Measurements from ENCODE around the gene VARS2.
A peak's percentile ranks its signal among the peaks of the same experiment; 100 is the strongest.
"Not testable (repeated sequence)": the region's sequence is repeated elsewhere in the genome, so short reads cannot be mapped to it uniquely, and the experiment has no call there.

Gene VARS2

GRCh38 chr6:30894935-30895334 is 19.1 kb upstream of the VARS2 start:
- no peak overlapping the region for H3K4me3 ChIP-seq (ENCODE audit: low read depth, low read length)
- no peak overlapping the region for H3K9ac ChIP-seq (ENCODE audit: low read depth, low read length)
- H3K27me3 ChIP-seq (ENCODE audit: control insufficient read depth, insufficient read depth, low read length): no peaks in the 10 kb centered on the region
- H3K4me1 ChIP-seq (ENCODE audit: control insufficient read depth, insufficient read depth, low read length): peaks cover 2% of the 10 kb centered on the region
- H3K36me3 ChIP-seq (ENCODE audit: control insufficient read depth, insufficient read depth, low read length): peaks cover 87% of the 10 kb centered on the region
- H3K9me3 ChIP-seq (ENCODE audit: control insufficient read depth, insufficient read depth, low read length): no peaks in the 10 kb centered on the region

- Histone ChIP-seq H3K27me3 (ENCODE audit: control insufficient read depth, insufficient read depth, low read length) (no peaks in the 10 kb centered on the region), H3K9ac (ENCODE audit: low read depth, low read length) (no peak overlapping the region), H3K4me3 (ENCODE audit: low read depth, low read length) (no peak overlapping the region), H3K9me3 (ENCODE audit: control insufficient read depth, insufficient read depth, low read length) (no peaks in the 10 kb centered on the region), H3K4me1 (ENCODE audit: control insufficient read depth, insufficient read depth, low read length) (peaks cover 2% of the 10 kb centered on the region), H3K36me3 (ENCODE audit: control insufficient read depth, insufficient read depth, low read length) (peaks cover 83% of the 10 kb centered on the region)
Observed at GRCh38 chr6:30895343-30895742, 18.7 kb upstream of the VARS2 start.

- no peaks in the 10 kb centered on the region for H3K9me3 ChIP-seq (ENCODE audit: control insufficient read depth, insufficient read depth, low read length)
- H3K36me3 ChIP-seq (ENCODE audit: control insufficient read depth, insufficient read depth, low read length): peaks cover 71% of the 10 kb centered on the region
- H3K9ac ChIP-seq (ENCODE audit: low read depth, low read length): no peak overlapping the region
- H3K27me3 ChIP-seq (ENCODE audit: control insufficient read depth, insufficient read depth, low read length): no peaks in the 10 kb centered on the region
- H3K4me1 ChIP-seq (ENCODE audit: control insufficient read depth, insufficient read depth, low read length): peaks cover 2% of the 10 kb centered on the region
- H3K4me3 ChIP-seq (ENCODE audit: low read depth, low read length): no peak overlapping the region
Observed at GRCh38 chr6:30896541-30896940, 17.5 kb upstream of the VARS2 start.

GRCh38 chr6:30897882-30898281 is 16.2 kb upstream of the VARS2 start:
- H3K4me1 ChIP-seq (ENCODE audit: control insufficient read depth, insufficient read depth, low read length): no peaks in the 10 kb centered on the region
- H3K4me3 ChIP-seq (ENCODE audit: low read depth, low read length): no peak overlapping the region
- no peaks in the 10 kb centered on the region for H3K27me3 ChIP-seq (ENCODE audit: control insufficient read depth, insufficient read depth, low read length)
- no peak overlapping the region for H3K9ac ChIP-seq (ENCODE audit: low read depth, low read length)
- no peaks in the 10 kb centered on the region for H3K9me3 ChIP-seq (ENCODE audit: control insufficient read depth, insufficient read depth, low read length)
- H3K36me3 ChIP-seq (ENCODE audit: control insufficient read depth, insufficient read depth, low read length): peaks cover 58% of the 10 kb centered on the region

- Histone ChIP-seq H3K4me3 (ENCODE audit: low read depth, low read length) (no peak overlapping the region), H3K9ac (ENCODE audit: low read depth, low read length) (no peak overlapping the region), H3K9me3 (ENCODE audit: control insufficient read depth, insufficient read depth, low read length) (no peaks in the 10 kb centered on the region), H3K27me3 (ENCODE audit: control insufficient read depth, insufficient read depth, low read length) (no peaks in the 10 kb centered on the region), H3K4me1 (ENCODE audit: control insufficient read depth, insufficient read depth, low read length) (no peaks in the 10 kb centered on the region), H3K36me3 (ENCODE audit: control insufficient read depth, insufficient read depth, low read length) (peaks cover 48% of the 10 kb centered on the region)
Observed at GRCh38 chr6:30898750-30899360, 15.2 kb upstream of the VARS2 start.

GRCh38 chr6:30900863-30901417 is 13.1 kb upstream of the VARS2 start:
- H3K4me1 ChIP-seq (ENCODE audit: control insufficient read depth, insufficient read depth, low read length): no peaks in the 10 kb centered on the region
- H3K9ac ChIP-seq (ENCODE audit: low read depth, low read length): no peak overlapping the region
- no peaks in the 10 kb centered on the region for H3K27me3 ChIP-seq (ENCODE audit: control insufficient read depth, insufficient read depth, low read length)
- peaks cover 29% of the 10 kb centered on the region for H3K36me3 ChIP-seq (ENCODE audit: control insufficient read depth, insufficient read depth, low read length)
- no peak overlapping the region for H3K4me3 ChIP-seq (ENCODE audit: low read depth, low read length)
- no peaks in the 10 kb centered on the region for H3K9me3 ChIP-seq (ENCODE audit: control insufficient read depth, insufficient read depth, low read length)

- no peak overlapping the region for H3K4me3 ChIP-seq (ENCODE audit: low read depth, low read length)
- no peaks in the 10 kb centered on the region for H3K9me3 ChIP-seq (ENCODE audit: control insufficient read depth, insufficient read depth, low read length)
Observed at GRCh38 chr6:30901436-30901835, 12.6 kb upstream of the VARS2 start.

GRCh38 chr6:30902196-30902595 is 11.8 kb upstream of the VARS2 start:
- not testable (repeated sequence) for H3K27me3 ChIP-seq (ENCODE audit: control insufficient read depth, insufficient read depth, low read length); H3K9ac ChIP-seq (ENCODE audit: low read depth, low read length); H3K4me1 ChIP-seq (ENCODE audit: control insufficient read depth, insufficient read depth, low read length); H3K4me3 ChIP-seq (ENCODE audit: low read depth, low read length); H3K9me3 ChIP-seq (ENCODE audit: control insufficient read depth, insufficient read depth, low read length)
- peaks cover 24% of the 10 kb centered on the region for H3K36me3 ChIP-seq (ENCODE audit: control insufficient read depth, insufficient read depth, low read length)

More at GRCh38 chr6:30901436-30901835, 12.6 kb upstream of the VARS2 start:
- Histone ChIP-seq H3K36me3 (ENCODE audit: control insufficient read depth, insufficient read depth, low read length) (peaks cover 28% of the 10 kb centered on the region), H3K9ac (ENCODE audit: low read depth, low read length) (no peak overlapping the region), H3K4me1 (ENCODE audit: control insufficient read depth, insufficient read depth, low read length) (no peaks in the 10 kb centered on the region), H3K27me3 (ENCODE audit: control insufficient read depth, insufficient read depth, low read length) (no peaks in the 10 kb centered on the region)

- peaks cover 19% of the 10 kb centered on the region for H3K36me3 ChIP-seq (ENCODE audit: control insufficient read depth, insufficient read depth, low read length)
- H3K9ac ChIP-seq (ENCODE audit: low read depth, low read length): no peak overlapping the region
- H3K4me1 ChIP-seq (ENCODE audit: control insufficient read depth, insufficient read depth, low read length): no peaks in the 10 kb centered on the region
- no peaks in the 10 kb centered on the region for H3K9me3 ChIP-seq (ENCODE audit: control insufficient read depth, insufficient read depth, low read length)
- no peaks in the 10 kb centered on the region for H3K27me3 ChIP-seq (ENCODE audit: control insufficient read depth, insufficient read depth, low read length)
- no peak overlapping the region for H3K4me3 ChIP-seq (ENCODE audit: low read depth, low read length)
Observed at GRCh38 chr6:30902709-30903108, 11.3 kb upstream of the VARS2 start.

GRCh38 chr6:30903236-30903635 is 10.8 kb upstream of the VARS2 start:
- no peaks in the 10 kb centered on the region for H3K4me1 ChIP-seq (ENCODE audit: control insufficient read depth, insufficient read depth, low read length)
- no peaks in the 10 kb centered on the region for H3K27me3 ChIP-seq (ENCODE audit: control insufficient read depth, insufficient read depth, low read length)
- H3K9ac ChIP-seq (ENCODE audit: low read depth, low read length): no peak overlapping the region

GRCh38 chr6:30907290-30907757 is 6.7 kb upstream of the VARS2 start:
- not testable (repeated sequence) for H3K27me3 ChIP-seq (ENCODE audit: control insufficient read depth, insufficient read depth, low read length); H3K9me3 ChIP-seq (ENCODE audit: control insufficient read depth, insufficient read depth, low read length); H3K4me1 ChIP-seq (ENCODE audit: control insufficient read depth, insufficient read depth, low read length)
- H3K4me3 ChIP-seq (ENCODE audit: low read depth, low read length): peak overlapping the region; percentile 89
- peaks cover 15% of the 10 kb centered on the region for H3K36me3 ChIP-seq (ENCODE audit: control insufficient read depth, insufficient read depth, low read length)
- H3K9ac ChIP-seq (ENCODE audit: low read depth, low read length): peak overlapping the region; percentile 54

More at GRCh38 chr6:30903236-30903635, 10.8 kb upstream of the VARS2 start:
- H3K36me3 ChIP-seq (ENCODE audit: control insufficient read depth, insufficient read depth, low read length): peaks cover 14% of the 10 kb centered on the region
- H3K9me3 ChIP-seq (ENCODE audit: control insufficient read depth, insufficient read depth, low read length): no peaks in the 10 kb centered on the region
- H3K4me3 ChIP-seq (ENCODE audit: low read depth, low read length): no peak overlapping the region

- H3K9me3 ChIP-seq (ENCODE audit: control insufficient read depth, insufficient read depth, low read length): no peaks in the 10 kb centered on the region
- peak within 1 kb of the TSS; percentile 89 for H3K4me3 ChIP-seq (ENCODE audit: low read depth, low read length)
- no peaks in the 10 kb centered on the region for H3K4me1 ChIP-seq (ENCODE audit: control insufficient read depth, insufficient read depth, low read length)
- peaks cover 16% of the 10 kb centered on the region for H3K36me3 ChIP-seq (ENCODE audit: control insufficient read depth, insufficient read depth, low read length)
- no peaks in the 10 kb centered on the region for H3K27me3 ChIP-seq (ENCODE audit: control insufficient read depth, insufficient read depth, low read length)
- peak within 1 kb of the TSS; percentile 61 for H3K9ac ChIP-seq (ENCODE audit: low read depth, low read length)
Observed at GRCh38 chr6:30907758-30908591, 6.1 kb upstream of the VARS2 start, which contains the start of gene GTF2H4. GTF2H4 (plus strand) TSS chr6:30908207.
